HG02588 (cell line): ENCODE results near the gene RIOK2.
"Not testable (repeated sequence)": the region's sequence is repeated elsewhere in the genome, so short reads cannot be mapped to it uniquely, and the experiment has no call there.

ENCODE experiments used
- ATAC-seq: cut with Tn5 transposase; IDR thresholded peaks from one replicate; pipeline ENCODE4 v1.9.1; 2021; ENCODE audit warnings: mild to moderate bottlenecking, moderate library complexity; ENCODE audit not compliant: unreplicated experiment

The RIOK2 gene

GRCh38 chr5:97171703-97172102 is 11.3 kb downstream of the RIOK2 start:
- ATAC-seq = no peak

- peak; percentile 73 for ATAC-seq
Observed at GRCh38 chr5:97167435-97167834, 15.6 kb downstream of the RIOK2 start.

- no peak for ATAC-seq
Observed at GRCh38 chr5:97165726-97166125, 17.3 kb downstream of the RIOK2 start.

GRCh38 chr5:97164846-97165245 is 18.2 kb downstream of the RIOK2 start:
- ATAC-seq = no peak

GRCh38 chr5:97163790-97164285 is 19.2 kb downstream of the RIOK2 start:
- ATAC-seq = no peak

GRCh38 chr5:97163360-97163764 is 19.7 kb downstream of the RIOK2 start:
- no peak for ATAC-seq

- ATAC-seq = no peak
Observed at GRCh38 chr5:97162045-97162444, 21.0 kb downstream of the RIOK2 start.

GRCh38 chr5:97157689-97158088 is 25.4 kb downstream of the RIOK2 start:
- no peak for ATAC-seq

GRCh38 chr5:97151370-97151769 is 31.7 kb downstream of the RIOK2 start:
- ATAC-seq = no peak

GRCh38 chr5:97150401-97150800 is 32.6 kb downstream of the RIOK2 start:
- ATAC-seq = no peak

- ATAC-seq = no peak
Observed at GRCh38 chr5:97149709-97150108, 33.3 kb downstream of the RIOK2 start.

- no peak for ATAC-seq
Observed at GRCh38 chr5:97148288-97148687, 34.8 kb downstream of the RIOK2 start.

GRCh38 chr5:97143704-97144103 is 39.3 kb downstream of the RIOK2 start:
- ATAC-seq = no peak

- peak; percentile 68 for ATAC-seq
Observed at GRCh38 chr5:97142521-97143254, 40.4 kb downstream of the RIOK2 start, which contains the start of gene LIX1. Gene LIX1, minus strand, starts transcription at chr5:97142611. Its CDS starts 35 bp downstream, at chr5:97142576.

- no peak for ATAC-seq
Observed at GRCh38 chr5:97141539-97141938, 41.5 kb downstream of the RIOK2 start.

GRCh38 chr5:97141031-97141430 is 42.0 kb downstream of the RIOK2 start:
- no peak for ATAC-seq

- not testable (repeated sequence) for ATAC-seq
Observed at GRCh38 chr5:97140250-97140649, 42.8 kb downstream of the RIOK2 start.

- no peak for ATAC-seq
Observed at GRCh38 chr5:97136475-97136874, 46.6 kb downstream of the RIOK2 start.

- no peak for ATAC-seq
Observed at GRCh38 chr5:97135868-97136267, 47.2 kb downstream of the RIOK2 start.

- no peak for ATAC-seq
Observed at GRCh38 chr5:97134634-97135033, 48.4 kb downstream of the RIOK2 start.

- ATAC-seq = no peak
Observed at GRCh38 chr5:97133101-97133500, 49.9 kb downstream of the RIOK2 start.

GRCh38 chr5:97131921-97132320 is 51.1 kb downstream of the RIOK2 start:
- ATAC-seq = no peak
